A673 (cell line): ENCODE measurements around the gene ITFG1.

Experiments
- CTCF ChIP-seq: fragments of 300-800, 200-600 bp; sonication (generic); conservative IDR thresholded peaks from 2 replicates; pipeline ENCODE4 v1.5.1; 2017; ENCODE audit warnings: low read depth, mild to moderate bottlenecking, antibody characterized with exemption, low read length, moderate library complexity, mixed read lengths
- EZH2 ChIP-seq: fragments of 200-600 bp; sonication (generic); IDR thresholded peaks from 2 replicates; pipeline ENCODE4 v1.6.1; 2017; ENCODE audit warnings: borderline replicate concordance, low read depth, mild to moderate bottlenecking, mixed read lengths, antibody characterized with exemption, low read length; ENCODE audit not compliant: poor library complexity, severe bottlenecking

GRCh38 chr16:47371271-47372014 lies 89.4 kb downstream of the ITFG1 start:
- TF ChIP-seq CTCF = no peak
- no peak for TF ChIP-seq EZH2
